Amniotic epithelial cell (primary cell): ENCODE measurements around the gene CELF2.
"Not testable (repeated sequence)": the region's sequence is repeated elsewhere in the genome, so short reads cannot be mapped to it uniquely, and the experiment has no call there.

Experiments used
- DNase-seq: peaks from one replicate; pipeline ENCODE4 v3.0.0-alpha.2; 2010; ENCODE audit warnings: low read depth

CELF2 gene

DNA sequence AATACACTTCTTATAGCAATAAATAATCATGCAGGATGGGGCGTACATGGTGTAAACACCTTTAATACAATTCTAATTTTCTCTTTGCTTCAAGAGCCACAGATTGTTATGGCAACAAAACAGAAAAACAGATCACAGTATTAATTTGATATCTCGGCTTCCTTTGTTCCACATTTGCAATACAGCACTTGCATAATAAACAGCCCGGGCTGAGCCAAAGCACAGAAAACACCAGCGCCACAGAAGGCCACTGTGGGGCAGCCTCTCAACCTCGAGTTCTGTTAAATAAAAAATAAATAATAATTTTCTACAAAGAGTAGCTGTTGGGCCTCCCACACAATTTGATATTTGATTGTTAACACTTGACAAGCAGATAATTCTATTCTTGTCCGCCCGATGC is 337.9 kb downstream of the CELF2 start:
- DNase-seq = no peak

DNA sequence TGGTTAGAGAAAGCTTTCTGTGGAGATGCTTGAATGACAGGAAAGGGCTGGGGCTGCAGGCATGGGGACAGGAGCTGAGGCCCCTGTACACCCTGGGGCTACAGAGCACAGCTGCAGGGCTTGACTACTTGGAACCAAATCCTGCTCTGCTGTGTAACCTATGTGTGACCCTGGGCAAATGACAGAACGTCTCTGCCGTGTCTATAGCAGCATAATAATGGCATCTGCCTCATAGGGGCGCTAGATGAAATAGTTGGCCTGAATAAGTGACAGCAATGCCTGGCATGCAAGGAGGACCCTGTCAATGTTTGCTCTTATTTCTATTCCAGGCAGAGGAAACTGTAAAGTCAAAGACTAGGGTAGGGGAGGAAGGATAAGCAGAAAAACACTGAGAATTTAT is 339.8 kb downstream of the CELF2 start:
- DNase-seq = no peak

- no peak for DNase-seq
These were observed 340.3 kb downstream of the CELF2 start for GRCh38 chr10:11358011-11358410.

DNA sequence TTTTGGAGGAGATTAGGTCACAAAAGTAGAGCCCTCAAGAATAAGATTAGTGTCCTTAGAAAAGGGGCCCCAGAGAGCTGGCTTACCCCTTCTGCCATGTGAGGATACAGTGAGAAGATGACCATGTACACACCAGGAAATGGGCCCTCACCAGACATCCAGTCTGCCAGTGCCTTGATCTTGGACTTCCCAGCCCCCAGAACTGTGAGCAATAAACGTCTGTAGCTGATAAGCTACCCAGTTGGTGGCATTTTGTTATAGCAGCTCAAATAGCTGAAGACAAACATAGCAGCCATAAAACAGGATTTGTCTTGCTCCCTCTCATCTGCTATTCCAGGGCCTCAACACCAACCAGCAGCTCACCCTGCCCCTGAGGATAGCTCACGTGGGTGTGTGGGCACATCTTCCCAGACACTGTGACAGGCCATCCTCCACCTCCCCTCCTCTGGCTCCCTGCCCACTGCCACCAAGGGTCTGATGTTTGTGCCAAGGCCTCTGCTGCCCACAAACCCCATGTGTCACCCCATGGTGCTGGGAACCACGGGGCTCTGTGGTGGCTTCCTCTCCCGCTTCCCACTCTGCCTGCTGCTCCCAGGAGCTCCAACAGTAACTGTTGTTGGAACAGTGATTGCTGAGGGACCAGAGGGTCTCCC is 341.4 kb downstream of the CELF2 start:
- no peak for DNase-seq

DNA sequence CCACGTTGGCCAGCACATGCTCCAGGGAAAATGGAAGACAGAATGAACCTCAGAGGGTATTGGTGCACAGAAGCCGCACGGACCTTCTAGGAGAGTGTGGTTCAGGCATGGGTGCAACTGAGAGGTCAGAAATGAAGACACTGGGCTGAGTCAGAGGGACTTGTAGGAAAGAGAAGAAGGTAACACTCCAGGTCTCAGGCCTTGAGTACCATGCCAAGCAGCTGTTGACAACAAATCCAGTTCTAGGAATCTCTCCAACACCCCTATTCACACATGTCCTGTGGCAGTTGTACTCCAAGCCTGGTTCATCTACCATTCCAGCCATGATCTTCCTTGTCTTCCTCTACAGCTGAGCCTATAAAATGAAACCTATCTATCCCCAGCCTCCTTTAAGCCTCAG is 342.2 kb downstream of the CELF2 start:
- no peak for DNase-seq

GRCh38 chr10:11363497-11363896 is 345.8 kb downstream of the CELF2 start:
- DNase-seq = no peak

- no peak for DNase-seq
These were observed 346.6 kb downstream of the CELF2 start for GRCh38 chr10:11364241-11364640.

DNA sequence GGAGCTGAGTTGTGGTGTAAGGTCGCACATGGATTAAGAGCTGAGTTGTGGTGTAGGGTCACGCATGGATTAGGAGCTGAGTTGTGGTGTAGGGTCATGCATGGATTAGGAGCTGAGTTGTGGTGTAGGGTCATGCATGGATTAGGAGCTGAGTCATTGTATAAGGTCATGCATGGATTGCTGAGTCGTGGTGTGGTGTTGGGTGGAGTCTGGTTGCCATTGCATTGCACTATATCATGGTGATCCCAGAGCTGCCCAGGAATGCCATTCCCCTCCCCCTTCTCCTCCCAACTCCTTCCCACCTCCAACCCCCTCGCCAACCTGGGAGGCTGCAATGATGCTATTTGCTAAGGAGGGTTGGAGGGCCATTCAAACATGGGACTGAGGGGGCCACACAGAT is 349.2 kb downstream of the CELF2 start:
- not testable (repeated sequence) for DNase-seq

DNA sequence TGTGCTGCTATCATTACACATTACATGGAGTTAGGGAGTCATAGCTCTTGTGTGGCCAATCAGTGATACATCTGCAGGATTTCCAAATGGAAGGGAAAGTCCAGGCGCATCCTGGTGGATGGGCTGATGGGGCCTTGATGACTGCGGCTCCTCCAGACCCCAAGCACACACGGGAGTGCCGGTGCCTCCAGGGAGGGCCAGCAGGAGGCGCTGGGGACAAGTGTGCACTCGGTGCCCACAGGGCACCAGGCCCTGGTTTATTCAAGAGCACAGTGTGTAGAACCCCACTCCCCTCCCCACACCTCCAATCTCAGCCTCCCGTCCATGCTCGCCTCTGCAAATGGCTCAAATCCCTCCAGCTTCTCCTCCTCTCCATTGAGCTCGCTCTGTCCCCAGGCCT is 349.8 kb downstream of the CELF2 start:
- no peak for DNase-seq

GRCh38 chr10:11373717-11374171 is 356.1 kb downstream of the CELF2 start:
- DNase-seq = no peak

GRCh38 chr10:11377267-11377666 is 359.6 kb downstream of the CELF2 start:
- no peak for DNase-seq

DNA sequence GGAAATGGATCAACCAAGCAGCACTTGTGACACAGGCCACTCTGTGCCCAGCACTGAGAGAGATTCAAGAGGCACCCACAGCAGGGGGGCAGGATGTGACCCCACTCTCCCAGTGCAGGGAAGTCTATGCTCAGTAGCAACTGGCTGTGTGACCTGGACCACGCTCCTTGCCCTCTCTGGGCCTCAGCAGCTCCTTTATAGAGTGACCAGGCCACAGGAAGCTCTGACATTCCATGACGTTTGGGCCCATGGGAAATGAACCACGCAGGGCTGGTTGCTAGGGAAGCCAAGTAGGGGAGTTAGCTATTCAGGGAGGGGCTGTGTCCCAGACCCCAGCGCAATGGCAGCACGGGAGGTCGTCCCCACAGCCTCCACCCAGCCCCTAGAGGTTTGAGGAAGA is 361.2 kb downstream of the CELF2 start:
- DNase-seq = no peak

GRCh38 chr10:11379771-11380170 is 362.1 kb downstream of the CELF2 start:
- no peak for DNase-seq

- no peak for DNase-seq
These were observed 363.4 kb downstream of the CELF2 start for GRCh38 chr10:11381023-11381422.

DNA sequence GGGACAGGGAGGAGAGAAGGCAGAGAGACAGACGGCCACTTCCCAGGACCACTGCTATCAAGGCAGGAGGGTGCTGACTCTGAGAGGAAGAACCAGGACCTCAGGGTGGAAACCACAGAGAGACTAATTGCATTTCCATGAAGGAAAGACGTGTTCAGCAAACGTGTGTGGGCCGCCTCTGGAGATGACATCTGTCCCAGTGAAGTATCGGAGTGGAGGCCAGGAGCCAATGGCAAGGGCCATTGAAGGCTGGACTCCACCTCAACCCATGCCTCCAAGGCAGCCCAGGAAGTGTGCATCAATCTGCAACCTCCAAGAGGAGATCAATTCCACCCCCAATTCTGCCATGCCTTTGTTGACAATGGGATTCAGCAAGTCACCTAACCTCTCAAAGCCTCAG is 363.8 kb downstream of the CELF2 start:
- no peak for DNase-seq

GRCh38 chr10:11382187-11382586 is 364.5 kb downstream of the CELF2 start:
- no peak for DNase-seq

- DNase-seq = no peak
These were observed 368.4 kb downstream of the CELF2 start for GRCh38 chr10:11386044-11386443.
